Breast epithelium (tissue), 3 donors: ENCODE measurements around the gene SRRM3.

Experiments
- CTCF ChIP-seq, 3 donors: fragments of 450-650 bp; IDR thresholded peaks; one replicate each; pipeline ENCODE4 v1.5.1; 2016 to 2017; ENCODE audit warnings: antibody characterized with exemption in 3 of 3, mild to moderate bottlenecking in 3 of 3, moderate library complexity in 3 of 3
- POLR2A ChIP-seq: fragments of 450-650 bp; IDR thresholded peaks from one replicate; pipeline ENCODE4 v1.6.1; 2016; ENCODE audit warnings: antibody characterized with exemption, mild to moderate bottlenecking, moderate library complexity
- POLR2AphosphoS5 ChIP-seq, 3 donors: sonication (generic); formaldehyde crosslinking; IDR thresholded peaks; one replicate each; pipeline ENCODE4 v1.6.1; 2017; ENCODE audit warnings: antibody characterized with exemption in 3 of 3

GRCh38 chr7:76330673-76331072, 129.0 kb downstream of the SRRM3 start:
- no peak for TF ChIP-seq CTCF (IDR thresholded peaks at IDR 0.05)
- no peak for TF ChIP-seq POLR2AphosphoS5 (IDR thresholded peaks at IDR 0.05)
- no peak for TF ChIP-seq POLR2A
